Aortic smooth muscle cell (primary cell): ENCODE results near the gene LRG1. TPM values are rescaled to one million over a fixed set of nuclear protein-coding genes. Genes with fewer than 3 reads are reported as not detected.

ENCODE experiments used
- total RNA-seq: library from RNA; depleted of rRNA; stranded (reverse); fragments of >200 nt; gene quantifications from 2 replicates; pipeline ENCODE4 v1.2.3, GENCODE V29; 2014

The LRG1 gene, protein sequence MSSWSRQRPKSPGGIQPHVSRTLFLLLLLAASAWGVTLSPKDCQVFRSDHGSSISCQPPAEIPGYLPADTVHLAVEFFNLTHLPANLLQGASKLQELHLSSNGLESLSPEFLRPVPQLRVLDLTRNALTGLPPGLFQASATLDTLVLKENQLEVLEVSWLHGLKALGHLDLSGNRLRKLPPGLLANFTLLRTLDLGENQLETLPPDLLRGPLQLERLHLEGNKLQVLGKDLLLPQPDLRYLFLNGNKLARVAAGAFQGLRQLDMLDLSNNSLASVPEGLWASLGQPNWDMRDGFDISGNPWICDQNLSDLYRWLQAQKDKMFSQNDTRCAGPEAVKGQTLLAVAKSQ
- total RNA-seq = not detected in 2 replicates

DNA sequence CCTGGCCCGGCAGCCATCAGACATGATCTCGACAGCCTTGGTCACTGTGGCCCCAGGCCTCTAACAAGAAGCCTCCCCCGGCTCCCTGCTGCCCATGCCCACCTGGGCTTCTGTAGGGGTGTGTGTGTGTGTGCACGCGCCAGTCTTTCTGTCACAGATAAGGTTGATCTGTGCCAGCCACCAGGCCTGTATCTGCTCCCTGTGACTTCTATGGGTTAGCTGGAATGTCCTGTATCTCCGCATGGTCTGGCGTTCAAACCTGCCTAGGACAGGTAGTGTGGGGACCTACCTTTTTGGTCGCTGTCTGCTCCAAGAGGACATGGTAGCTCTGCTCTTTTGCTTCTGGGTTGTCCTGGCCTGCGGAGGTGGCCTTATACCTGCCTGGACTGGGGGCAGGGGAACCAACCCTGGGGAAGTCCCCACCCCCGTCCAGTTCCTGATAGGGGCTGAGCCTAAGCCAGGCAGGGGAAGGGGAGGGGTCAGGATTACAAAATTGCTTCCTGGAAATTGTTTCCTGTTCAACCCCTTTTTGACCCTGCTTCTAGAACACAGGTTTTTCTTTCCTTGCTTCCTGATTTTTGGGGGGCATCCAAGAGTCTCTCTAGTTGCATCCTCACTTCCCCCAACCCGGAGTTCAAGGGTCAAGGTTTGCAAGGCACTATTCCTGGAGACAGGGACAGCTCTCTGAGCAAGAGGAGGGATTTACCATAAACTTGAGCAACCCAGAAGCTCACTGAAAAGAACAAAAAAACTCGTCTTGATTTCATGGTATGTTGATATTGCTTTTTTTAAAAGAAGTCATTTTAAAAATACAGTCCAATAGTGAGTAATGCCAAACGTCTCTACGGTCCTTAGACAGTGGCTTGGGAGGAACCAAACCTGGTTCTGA, at the start of gene LRG1:
TSS of gene LRG1 (minus strand) at position 344 of the 889 bp plus-strand sequence. CDS start at position 321, 23 bp downstream.

DNA sequence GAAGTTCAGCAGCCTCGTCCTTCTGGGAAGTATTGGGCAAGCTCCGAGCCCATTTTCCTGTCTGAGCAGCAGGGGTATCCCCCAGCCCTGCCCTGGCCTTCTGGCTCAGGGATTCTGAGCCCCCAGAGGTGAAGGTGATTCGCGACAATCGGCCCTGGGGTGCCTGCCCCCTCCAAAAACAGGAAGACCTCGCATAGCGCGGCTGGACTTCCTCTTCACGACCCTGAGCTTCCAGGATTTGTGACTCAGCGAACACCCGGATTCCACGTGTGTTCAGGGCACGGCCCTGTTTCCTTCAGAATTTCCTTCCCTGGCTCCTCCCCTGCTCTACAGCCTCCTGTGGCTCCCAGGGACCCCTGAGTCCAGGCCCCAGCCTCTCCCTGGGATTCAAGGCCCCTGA, 19.7 kb upstream of the LRG1 start, which contains the start of gene SEMA6B:
TSS of gene SEMA6B (minus strand) at position 116 of the 400 bp plus-strand sequence. CDS start 1,227 bp downstream, outside the sequence.

DNA sequence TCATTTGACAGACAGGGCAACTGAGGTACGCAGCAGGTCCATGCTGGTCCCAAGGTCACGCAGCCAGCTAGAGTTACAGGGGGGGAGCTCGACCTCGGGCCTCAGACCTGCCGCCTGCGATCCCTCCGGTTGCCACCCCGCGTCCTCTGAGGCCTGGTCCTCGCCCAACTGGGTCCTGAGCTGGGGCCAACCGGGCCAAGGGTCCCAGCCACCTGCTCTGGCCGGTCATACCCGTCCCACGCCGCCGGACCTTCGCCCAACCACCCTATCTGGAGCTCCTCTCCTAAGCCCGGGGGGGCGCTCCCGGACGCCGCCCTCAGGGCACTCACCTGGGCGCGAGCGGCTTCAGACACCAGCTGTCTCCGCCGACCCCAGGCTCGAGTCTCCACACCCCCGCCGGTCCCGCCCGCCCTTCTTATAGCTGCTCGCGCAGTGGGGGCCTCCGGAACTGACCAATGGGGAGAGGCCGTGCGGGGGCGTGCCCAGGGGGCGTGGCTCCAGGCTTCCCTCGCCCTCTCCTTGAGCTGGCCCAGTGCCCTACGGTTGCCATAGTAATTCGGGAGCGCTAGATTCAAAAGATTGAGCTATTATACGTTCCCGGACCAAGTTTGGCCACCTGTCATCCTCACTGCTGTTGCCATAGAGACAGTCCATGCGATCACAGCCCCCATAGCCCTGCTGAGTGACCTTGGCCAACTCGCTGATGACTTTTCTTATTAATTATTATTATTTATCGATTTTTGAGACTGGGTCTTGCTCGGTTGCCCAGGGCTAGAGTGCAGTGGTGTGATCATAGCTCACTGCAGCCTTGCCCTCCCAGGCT, 4.8 kb downstream of the LRG1 start, which contains the start of gene PLIN5:
TSS of gene PLIN5 (minus strand) at position 389 of the 823 bp plus-strand sequence. CDS start 1,150 bp downstream, outside the sequence.

DNA sequence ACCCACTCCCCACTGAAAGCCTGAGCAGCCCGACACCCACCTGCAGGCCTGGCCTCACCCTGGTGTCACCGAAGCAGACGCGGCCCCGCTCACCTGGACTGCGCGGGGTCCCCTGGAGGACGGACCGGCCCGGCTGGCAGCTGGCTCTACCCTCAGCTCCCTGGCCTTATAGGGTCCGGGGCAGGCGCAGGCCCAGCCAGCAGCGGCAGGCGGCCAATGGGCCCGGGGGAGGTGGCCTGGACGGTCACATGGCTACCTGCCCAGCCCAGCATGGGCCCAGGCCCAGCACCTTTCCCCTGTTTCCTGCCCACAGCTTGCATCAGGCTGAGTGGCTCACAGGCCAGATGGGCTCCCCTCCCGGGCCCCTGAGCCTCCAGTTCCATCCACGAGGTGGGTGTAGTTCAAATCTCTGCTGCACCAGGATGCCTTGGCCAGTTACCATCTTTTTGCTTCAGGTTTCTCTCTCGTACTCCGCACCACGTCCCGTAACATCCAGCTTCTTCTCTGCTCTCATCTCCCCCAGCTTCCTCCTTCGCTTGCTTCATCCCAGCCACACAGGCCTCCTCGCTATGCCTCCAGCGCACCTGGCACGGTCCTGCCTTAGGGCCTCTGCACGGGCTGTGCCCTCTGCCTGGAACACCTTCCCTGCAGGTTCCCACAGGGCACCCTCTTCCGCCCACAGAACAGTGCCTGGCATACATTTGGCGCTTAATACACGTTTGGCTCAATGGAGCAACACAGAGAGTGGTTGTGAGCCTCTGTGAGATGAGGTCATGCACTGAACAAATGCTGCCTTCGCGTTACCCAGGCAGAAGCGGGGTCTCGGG, 21.3 kb downstream of the LRG1 start, which contains the start of gene PLIN4:
TSS of gene PLIN4 (minus strand) at position 142 of the 827 bp plus-strand sequence. CDS start 214 bp downstream, outside the sequence.

Other genes starting within 250 kb of the LRG1 start
- gene TMIGD2, start 237.6 kb downstream of the LRG1 start, total RNA-seq = not detected in 2 replicates
- gene FSD1, start 235.4 kb downstream of the LRG1 start, total RNA-seq = 0.99 and 2.2 TPM in 2 replicates
- 1.7 and 2.1 TPM in 2 replicates for gene STAP2, start 201.2 kb downstream of the LRG1 start, total RNA-seq
- 6.3 and 6.7 TPM in 2 replicates for gene MPND, start 196.5 kb downstream of the LRG1 start, total RNA-seq
- gene SH3GL1, start 139.5 kb downstream of the LRG1 start, total RNA-seq = 30.1 and 30.8 TPM in 2 replicates
- gene CHAF1A, start 137.4 kb downstream of the LRG1 start, total RNA-seq = 9.1 and 19.2 TPM in 2 replicates
- 94.1 and 105 TPM in 2 replicates for gene UBXN6, start 82.2 kb downstream of the LRG1 start, total RNA-seq
- gene HDGFL2, start 67.7 kb downstream of the LRG1 start, total RNA-seq = 51.4 and 66.2 TPM in 2 replicates
- under 0.01 and 0.06 TPM in 2 replicates for gene PLIN4, start 21.6 kb downstream of the LRG1 start, total RNA-seq
- not detected in 2 replicates for gene PLIN5, start 4.8 kb downstream of the LRG1 start, total RNA-seq
- 1.3 and 3.6 TPM in 2 replicates for gene SEMA6B, start 19.6 kb upstream of the LRG1 start, total RNA-seq
- 2.4 and 3.3 TPM in 2 replicates for gene TNFAIP8L1, start 99.5 kb upstream of the LRG1 start, total RNA-seq
- gene MYDGF, start 130.3 kb upstream of the LRG1 start, total RNA-seq = 263 and 266 TPM in 2 replicates
- gene DPP9, start 183.8 kb upstream of the LRG1 start, total RNA-seq = 26.5 and 35.3 TPM in 2 replicates